NCI-H226 (cell line): ENCODE results near the gene LYRM1.
"Not testable (repeated sequence)": the region's sequence is repeated elsewhere in the genome, so short reads cannot be mapped to it uniquely, and the experiment has no call there.

ENCODE experiments used
- DNase-seq: peaks from one replicate; pipeline ENCODE4 v3.0.0-alpha.2; 2015

LYRM1 gene

DNA sequence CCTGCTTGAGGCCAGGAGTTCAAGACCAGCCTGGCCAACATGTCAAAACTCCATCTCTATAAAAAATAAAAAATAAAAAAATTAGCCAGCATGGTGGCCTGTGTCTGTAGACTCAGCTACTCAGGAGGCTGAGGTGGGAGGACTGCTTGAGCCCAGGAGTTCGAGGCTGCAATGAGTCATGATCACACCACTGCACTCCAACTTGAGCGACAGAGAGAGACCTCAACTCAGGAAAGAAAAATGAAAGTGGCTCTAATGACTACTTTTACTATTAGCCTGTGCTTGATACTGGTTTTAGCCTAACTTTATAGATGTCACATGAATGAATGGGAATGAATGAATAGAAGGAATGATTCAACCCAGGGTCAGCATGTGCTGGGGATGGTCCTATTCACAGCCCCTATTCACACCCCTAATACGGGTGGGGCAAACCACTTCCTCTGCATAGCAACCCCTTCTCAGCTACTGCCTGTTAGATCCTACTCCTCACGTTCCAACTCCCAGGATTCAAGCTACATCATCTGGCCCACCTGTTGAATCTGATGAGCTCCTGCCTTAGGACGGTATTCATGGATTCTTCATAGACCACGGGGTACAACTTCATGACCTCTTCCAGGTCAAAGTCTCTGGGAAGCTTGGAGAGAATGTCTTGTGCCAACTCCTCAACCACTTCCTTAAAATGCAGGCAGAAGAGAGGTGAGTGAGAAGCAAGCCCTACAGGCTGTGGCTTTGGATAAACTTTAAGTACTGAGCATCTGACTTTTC, 40.5 kb downstream of the LYRM1 start:
- no peak for DNase-seq

- no peak for DNase-seq
These were observed 41.0 kb downstream of the LYRM1 start for GRCh38 chr16:20941636-20941926.

- DNase-seq, result no peak
These were observed 41.7 kb downstream of the LYRM1 start for GRCh38 chr16:20942256-20942655.

GRCh38 chr16:20944861-20945574, 44.4 kb downstream of the LYRM1 start:
- DNase-seq, result no peak

DNA sequence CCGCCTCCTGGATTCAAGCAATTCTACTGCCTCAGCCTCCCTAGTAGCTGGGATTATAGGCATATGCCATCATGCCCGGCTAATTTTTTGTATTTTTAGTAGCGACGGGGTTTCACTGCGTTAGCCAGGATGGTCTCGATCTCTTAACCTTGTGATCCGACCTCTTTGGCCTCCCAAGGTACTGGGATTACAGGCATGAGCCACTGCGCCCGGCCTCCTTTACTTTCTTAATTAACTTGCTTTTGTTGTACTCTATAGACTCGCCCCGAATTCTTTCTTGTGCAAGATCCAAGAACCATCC, 45.0 kb downstream of the LYRM1 start:
- not testable (repeated sequence) for DNase-seq

DNA sequence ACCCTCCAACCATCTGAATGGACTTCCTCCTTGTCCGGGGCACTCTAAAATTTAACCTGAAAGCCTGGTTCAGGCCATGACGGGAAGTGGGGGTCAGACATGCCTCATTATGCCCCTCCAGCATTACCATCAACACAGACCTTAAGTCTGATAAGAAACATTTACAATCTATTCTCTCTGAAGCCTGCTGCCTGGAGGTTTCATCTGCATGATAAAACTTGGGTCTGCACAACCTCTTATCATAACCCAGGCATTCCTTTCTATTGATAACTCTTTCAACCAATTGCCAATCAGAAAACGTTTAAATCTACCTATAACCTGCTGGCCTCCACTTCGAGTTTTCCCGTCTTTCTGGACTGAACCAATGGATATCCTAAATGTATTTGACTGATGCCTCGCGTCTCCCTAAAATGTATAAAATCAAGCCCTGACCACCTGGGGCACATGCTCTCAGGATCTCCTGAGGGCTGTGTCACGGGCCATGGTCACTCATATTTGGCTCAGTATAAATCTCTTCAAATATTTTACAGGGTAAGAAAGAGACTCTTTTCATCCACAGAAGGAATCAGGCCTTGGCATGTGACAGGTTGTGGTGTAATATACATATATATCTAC, 45.6 kb downstream of the LYRM1 start:
- no peak for DNase-seq

- no peak for DNase-seq
These were observed 47.9 kb downstream of the LYRM1 start for GRCh38 chr16:20948444-20948843.

DNA sequence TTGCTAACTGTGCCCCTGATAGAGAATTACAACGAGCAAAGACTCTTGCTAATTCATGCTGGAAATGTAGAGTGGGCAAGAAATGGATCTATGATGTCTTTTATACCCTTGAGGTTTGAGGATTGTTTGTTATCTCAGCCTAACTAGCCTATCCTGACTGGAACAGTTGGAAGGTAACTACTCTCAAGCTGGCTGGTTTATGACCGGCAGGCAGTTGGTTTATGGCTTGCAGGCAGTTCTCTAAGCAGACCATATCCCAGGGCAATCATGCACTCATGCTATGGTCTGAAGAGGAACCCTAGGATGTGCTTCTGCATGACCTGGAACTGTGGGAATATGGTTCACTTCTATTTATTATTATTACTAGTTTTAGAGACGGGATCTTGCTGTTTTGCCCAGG, 49.1 kb downstream of the LYRM1 start:
- no peak for DNase-seq

GRCh38 chr16:20950294-20950693, 49.7 kb downstream of the LYRM1 start:
- no peak for DNase-seq

- DNase-seq, result no peak
These were observed 51.8 kb downstream of the LYRM1 start for GRCh38 chr16:20952139-20952920.

DNA sequence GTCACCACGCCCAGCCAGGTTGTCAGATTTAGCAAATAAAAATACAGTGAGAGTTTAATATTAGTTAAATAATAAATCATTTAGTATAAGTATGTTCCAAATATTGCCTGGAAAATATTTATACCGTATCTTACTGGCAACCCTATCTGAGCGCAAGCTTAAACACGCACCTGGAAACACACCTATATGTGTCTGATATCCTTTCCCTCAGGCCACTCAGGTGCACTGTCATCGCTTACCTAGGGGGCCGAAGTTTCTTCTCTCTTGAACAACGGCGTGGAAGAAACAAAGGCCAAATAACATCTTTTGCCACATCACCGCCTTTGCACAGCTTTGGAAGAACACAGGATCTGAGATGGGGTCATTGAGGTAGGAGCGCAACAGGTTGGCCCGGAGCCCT, 54.0 kb downstream of the LYRM1 start:
- DNase-seq, result no peak

- DNase-seq, result no peak
These were observed 55.7 kb downstream of the LYRM1 start for GRCh38 chr16:20956319-20956718.

DNA sequence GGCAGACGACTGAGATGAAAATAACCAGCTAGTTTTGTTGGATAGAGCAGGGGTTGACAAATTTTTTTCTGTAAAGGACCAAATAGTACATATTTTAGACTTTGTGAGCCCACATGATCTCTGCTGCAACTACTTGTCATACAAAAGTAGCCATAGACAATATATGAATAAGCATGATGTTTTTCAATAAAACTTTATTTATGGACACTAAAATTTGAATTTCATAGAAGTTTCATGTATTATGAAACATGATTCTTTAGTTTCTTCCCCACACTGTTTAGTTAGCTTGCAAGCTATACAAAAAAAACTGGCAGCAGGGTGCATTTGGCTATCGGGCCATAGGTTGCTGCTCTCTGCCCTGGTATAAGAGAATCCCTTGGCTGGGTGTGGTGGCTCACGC, 56.6 kb downstream of the LYRM1 start:
- DNase-seq, result no peak

- DNase-seq, result no peak
These were observed 60.3 kb downstream of the LYRM1 start for GRCh38 chr16:20960899-20961298.

- no peak for DNase-seq
These were observed 68.2 kb downstream of the LYRM1 start for GRCh38 chr16:20968765-20969164.

DNA sequence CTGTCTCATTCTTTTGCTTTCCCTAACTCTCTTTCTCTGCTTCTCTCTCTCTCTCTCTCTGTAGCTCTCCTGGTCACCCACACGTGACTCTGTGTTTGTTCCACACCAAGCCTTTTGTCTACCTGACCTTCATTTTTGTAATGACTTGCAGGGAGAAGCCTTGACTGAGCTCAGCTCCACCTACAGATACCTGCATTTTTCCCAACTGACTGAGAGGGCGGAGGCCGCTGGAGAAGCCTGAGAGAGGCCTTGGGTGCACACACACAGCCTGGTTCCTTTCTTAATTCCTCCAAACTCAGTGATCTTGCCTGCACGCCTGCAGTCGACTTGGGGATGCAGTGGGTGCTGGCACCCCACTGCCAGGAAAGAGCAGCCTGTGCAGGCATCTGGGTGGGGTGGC, 68.8 kb downstream of the LYRM1 start:
- DNase-seq, result no peak

GRCh38 chr16:20971401-20971800, 70.8 kb downstream of the LYRM1 start:
- DNase-seq, result no peak

DNA sequence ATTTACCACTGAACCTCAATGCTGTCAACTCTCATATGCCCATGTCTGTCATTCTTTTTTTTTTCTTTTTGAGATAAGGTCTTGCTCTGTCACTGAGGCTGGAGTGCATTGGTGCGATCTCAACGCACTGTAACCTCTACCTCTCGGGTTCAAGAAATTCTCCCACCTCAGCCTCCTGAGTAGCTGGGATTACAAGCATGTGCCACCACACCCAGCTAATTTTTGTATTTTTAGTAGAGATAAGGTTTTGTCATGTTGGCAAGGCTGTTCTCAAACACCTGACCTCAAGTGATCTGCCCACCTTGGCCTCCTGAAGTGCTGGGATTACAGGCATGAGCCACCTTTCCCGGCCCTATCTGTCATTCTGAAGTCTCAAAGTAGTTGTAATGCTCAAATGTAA, 72.6 kb downstream of the LYRM1 start:
- DNase-seq, result not testable (repeated sequence)
